Caco-2 (cell line): ENCODE data around the gene ASPHD1. TPM values are rescaled to one million over a fixed set of nuclear protein-coding genes. Genes with fewer than 3 reads are reported as not detected.
A peak's percentile ranks its signal among the peaks of the same experiment; 100 is the strongest.
"Not testable (repeated sequence)": the region's sequence is repeated elsewhere in the genome, so short reads cannot be mapped to it uniquely, and the experiment has no call there.

ENCODE experiments used
- BruUV-seq: library from RNA; stranded (reverse); fragments of 400-500 nt; replicated peaks from 2 replicates; lab custom pipeline; 2021; lab: Mats Ljungman, UMichigan
- CTCF ChIA-PET: fragments of 300-600 bp; sonication (Branson Sonifier 250); formaldehyde crosslinking; loops from one replicate; lab custom pipeline; 2022; ENCODE audit warnings: antibody characterized with exemption; lab: Charles Lee
- POLR2A ChIA-PET: fragments of 300-600 bp; sonication (Branson Sonifier 250); formaldehyde crosslinking; loops from one replicate; lab custom pipeline; 2022; ENCODE audit warnings: antibody characterized with exemption; lab: Charles Lee
- DNase-seq, 2 experiments: peaks; one replicate each; pipeline versions ENCODE4 v3.0.0 to v3.0.0-alpha.2; 2020 to 2022
- H3K27me3 ChIP-seq: replicated peaks from 2 replicates; pipeline ENCODE4 v1.6.0; 2011; ENCODE audit warnings: low read length; ENCODE audit not compliant: control insufficient read depth, insufficient read depth
- H3K36me3 ChIP-seq: 2 replicates; pipeline ENCODE4 v1.5.1; 2011; ENCODE audit warnings: low read length; ENCODE audit not compliant: control insufficient read depth, insufficient read depth
- H3K4me1 ChIP-seq: fragments of 250-450 bp; sonication (Bioruptor Pico); 2 replicates; pipeline ENCODE4 v1.5.1; 2020; ENCODE audit warnings: mild to moderate bottlenecking
- H3K4me3 ChIP-seq: 2 replicates; pipeline ENCODE4 v1.5.1; 2011; ENCODE audit warnings: low read depth, mild to moderate bottlenecking, control low read depth, low read length
- H3K9me3 ChIP-seq: fragments of 250-450 bp; sonication (Bioruptor Pico); 2 replicates; pipeline ENCODE4 v1.5.1; 2020; ENCODE audit warnings: mild to moderate bottlenecking, moderate library complexity
- H3K27ac Mint-ChIP-seq: one replicate; pipeline ENCODE4 v1.8.0; 2022; ENCODE audit warnings: mixed read lengths; ENCODE audit not compliant: unreplicated experiment
- H3K27me3 Mint-ChIP-seq: one replicate; pipeline ENCODE4 v1.8.0; 2022; ENCODE audit warnings: mixed read lengths; ENCODE audit not compliant: insufficient read depth, unreplicated experiment
- H3K36me3 Mint-ChIP-seq: one replicate; pipeline ENCODE4 v1.8.0; 2022; ENCODE audit warnings: mild to moderate bottlenecking, mixed read lengths; ENCODE audit not compliant: insufficient read depth, unreplicated experiment
- H3K4me1 Mint-ChIP-seq: one replicate; pipeline ENCODE4 v1.8.0; 2022; ENCODE audit warnings: low read depth, mixed read lengths; ENCODE audit not compliant: unreplicated experiment
- H3K4me3 Mint-ChIP-seq: one replicate; pipeline ENCODE4 v1.8.0; 2022; ENCODE audit warnings: mild to moderate bottlenecking, moderate library complexity, mixed read lengths; ENCODE audit not compliant: unreplicated experiment
- H3K9me3 Mint-ChIP-seq: one replicate; pipeline ENCODE4 v1.8.0; 2022; ENCODE audit warnings: mixed read lengths; ENCODE audit not compliant: unreplicated experiment
- intact Hi-C: fragments of 100-400 bp; cut with micrococcal nuclease; formaldehyde crosslinking; loops from one replicate; pipeline ENCODE4 v1.10.0; 2022; ENCODE audit not compliant: unreplicated experiment
- total RNA-seq: library from RNA; stranded (reverse); gene quantifications from 2 replicates; pipeline ENCODE4 v1.2.3, GENCODE V29; 2022
- TF ChIP-seq, protein P1 (sequence below), 2 experiments: fragments of 200-600 bp in 1 of 2; IDR thresholded peaks; 1 replicate in 1 of 2; 2 replicates in 1 of 2; pipeline versions ENCODE4 v1.5.1 to v1.8.0; 2011 to 2022; ENCODE audit warnings: antibody characterized with exemption in 1 of 2, control low read depth in 1 of 2, inconsistent platforms in 1 of 2, low read depth in 1 of 2, low read length in 1 of 2, mild to moderate bottlenecking in 1 of 2, moderate library complexity in 1 of 2; ENCODE audit not compliant: insufficient read depth in 1 of 2, severe bottlenecking in 1 of 2, unreplicated experiment in 1 of 2

ASPHD1 gene
- total RNA-seq, 1 experiment from 2014 or later = 13.2 TPM

DNA sequence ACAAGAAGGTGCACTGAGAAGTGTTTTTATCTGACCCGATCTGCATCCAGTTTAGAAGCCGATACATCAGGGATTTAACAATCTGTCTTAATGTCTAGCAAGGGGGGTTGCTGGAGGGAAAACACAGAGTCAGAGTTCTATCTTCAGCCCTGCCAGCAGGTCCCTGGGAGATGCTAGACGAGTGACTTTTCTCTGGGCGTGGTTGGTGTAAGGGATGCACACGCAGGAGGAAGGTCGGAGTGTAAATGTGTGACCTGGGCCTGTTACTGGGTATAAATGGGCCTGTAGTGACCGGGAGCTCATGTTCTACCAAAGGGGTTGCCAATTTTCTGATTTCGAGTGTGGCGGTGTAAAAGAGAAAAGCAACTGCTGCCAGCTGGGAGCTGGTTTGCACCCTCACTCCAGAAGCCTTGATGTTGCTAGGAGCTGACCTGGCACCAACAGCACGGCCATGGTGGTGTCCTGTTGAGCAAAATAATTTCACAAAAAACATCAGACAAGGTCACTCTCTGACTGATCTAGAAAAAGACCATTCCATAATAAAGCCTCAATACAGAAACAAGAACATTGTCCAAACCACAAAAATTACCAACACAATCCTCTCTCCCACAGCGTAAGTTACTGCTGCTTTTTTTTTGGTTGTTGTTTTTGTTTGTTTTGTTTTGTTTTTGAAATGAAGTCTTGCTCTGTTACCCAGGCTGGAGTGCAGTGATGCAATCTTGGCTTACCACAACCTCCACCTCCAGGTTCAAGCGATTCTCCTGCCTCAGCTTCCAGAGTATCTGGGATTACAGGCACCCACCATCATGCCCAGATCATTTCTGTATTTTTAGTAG is 27.0 kb downstream of the ASPHD1 start:
- Mint-ChIP-seq H3K27ac (peak overlapping the region; percentile 89), H3K4me3 (peak overlapping the region; percentile 94), H3K36me3 (peaks cover 18% of the 10 kb centered on the region), H3K27me3 (no peaks in the 10 kb centered on the region), H3K4me1 (peaks cover 23% of the 10 kb centered on the region), H3K9me3 (no peaks in the 10 kb centered on the region)
- POLR2A ChIA-PET = interaction anchor here (1.1 to 2.3 kb wide), 4 partner anchors 26 to 120 kb away, joined by 3 to 18 read pairs (median 14); partner anchors contain the start of genes ASPHD1, TAOK2 and TMEM219
- no peak for DNase-seq
- TF ChIP-seq, protein P1, sequence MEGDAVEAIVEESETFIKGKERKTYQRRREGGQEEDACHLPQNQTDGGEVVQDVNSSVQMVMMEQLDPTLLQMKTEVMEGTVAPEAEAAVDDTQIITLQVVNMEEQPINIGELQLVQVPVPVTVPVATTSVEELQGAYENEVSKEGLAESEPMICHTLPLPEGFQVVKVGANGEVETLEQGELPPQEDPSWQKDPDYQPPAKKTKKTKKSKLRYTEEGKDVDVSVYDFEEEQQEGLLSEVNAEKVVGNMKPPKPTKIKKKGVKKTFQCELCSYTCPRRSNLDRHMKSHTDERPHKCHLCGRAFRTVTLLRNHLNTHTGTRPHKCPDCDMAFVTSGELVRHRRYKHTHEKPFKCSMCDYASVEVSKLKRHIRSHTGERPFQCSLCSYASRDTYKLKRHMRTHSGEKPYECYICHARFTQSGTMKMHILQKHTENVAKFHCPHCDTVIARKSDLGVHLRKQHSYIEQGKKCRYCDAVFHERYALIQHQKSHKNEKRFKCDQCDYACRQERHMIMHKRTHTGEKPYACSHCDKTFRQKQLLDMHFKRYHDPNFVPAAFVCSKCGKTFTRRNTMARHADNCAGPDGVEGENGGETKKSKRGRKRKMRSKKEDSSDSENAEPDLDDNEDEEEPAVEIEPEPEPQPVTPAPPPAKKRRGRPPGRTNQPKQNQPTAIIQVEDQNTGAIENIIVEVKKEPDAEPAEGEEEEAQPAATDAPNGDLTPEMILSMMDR (IDR thresholded peaks at IDR 0.05; ENCODE audit: insufficient read depth in 1 of 2, low read depth in 1 of 2, low read length in 1 of 2, severe bottlenecking in 1 of 2, unreplicated experiment in 1 of 2) = no peak
- Histone ChIP-seq H3K4me3 (peak overlapping the region; percentile 97), H3K36me3 (peaks cover 4% of the 10 kb centered on the region; the same call in 1 of the 2 replicates), H3K4me1 (peaks cover 15% of the 10 kb centered on the region), H3K27me3 (no peaks in the 10 kb centered on the region), H3K9me3 (no peaks in the 10 kb centered on the region)
- TSS peak; percentile 71 for BruUV-seq
- CTCF ChIA-PET = interaction anchor here (1.1 to 2.1 kb wide), 6 partner anchors 17 to 120 kb away, joined by 4 to 13 read pairs (median 6); partner anchors contain the start of genes SEZ6L2 and TAOK2
- intact Hi-C loops = loop anchor here (2.0 kb wide), 2 partner anchors 36 to 64 kb away; partner anchors contain the start of genes CDIPT and TMEM219

DNA sequence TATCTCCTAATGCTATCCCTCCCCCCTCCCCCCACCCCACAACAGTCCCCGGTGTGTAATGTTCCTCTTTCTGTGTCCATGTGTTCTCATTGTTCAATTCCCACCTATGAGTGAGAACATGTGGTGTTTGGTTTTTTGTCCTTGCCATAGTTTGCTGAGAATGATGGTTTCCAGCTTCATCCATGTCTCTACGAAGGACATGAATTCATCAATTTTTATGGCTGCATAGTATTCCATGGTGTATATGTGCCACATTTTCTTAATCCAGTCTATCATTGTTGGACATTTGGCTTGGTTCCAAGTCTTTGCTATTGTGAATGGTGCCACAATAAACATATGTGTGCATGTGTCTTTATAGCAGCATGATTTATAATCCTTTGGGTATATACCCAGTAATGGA is 31.5 kb downstream of the ASPHD1 start:
- DNase-seq, BruUV-seq, H3K27ac Mint-ChIP-seq, H3K9me3 ChIP-seq, H3K36me3 Mint-ChIP-seq, POLR2A ChIA-PET, H3K4me3 Mint-ChIP-seq, H3K36me3 ChIP-seq, intact Hi-C loops, H3K4me3 ChIP-seq, CTCF ChIA-PET, H3K27me3 Mint-ChIP-seq, H3K27me3 ChIP-seq, H3K9me3 Mint-ChIP-seq, H3K4me1 ChIP-seq: not testable (repeated sequence)
- H3K4me1 Mint-ChIP-seq = peaks cover 11% of the 10 kb centered on the region

DNA sequence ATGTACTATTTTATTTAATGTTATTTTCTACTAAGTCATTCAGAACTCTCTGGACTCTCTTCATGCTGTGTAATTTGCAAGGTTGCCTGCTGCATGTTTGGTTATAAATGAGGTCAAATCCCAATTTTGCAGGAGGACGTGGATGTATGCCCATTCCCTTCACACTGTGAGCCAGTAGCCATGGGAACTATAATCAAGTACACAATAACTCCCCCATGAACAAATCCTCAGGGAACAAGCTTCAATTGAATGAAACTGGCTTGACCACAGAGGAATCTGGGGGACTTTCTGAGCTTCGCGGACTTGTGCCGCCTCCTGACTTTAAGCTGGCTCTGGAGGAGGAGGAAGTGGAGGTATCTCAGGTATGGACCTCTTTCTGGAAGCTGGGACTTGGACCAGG is 40.4 kb downstream of the ASPHD1 start:
- Mint-ChIP-seq H3K27ac (no peak overlapping the region), H3K4me1 (peaks cover 18% of the 10 kb centered on the region), H3K36me3 (peaks cover 16% of the 10 kb centered on the region), H3K4me3 (no peak overlapping the region), H3K9me3 (peaks cover 10% of the 10 kb centered on the region), H3K27me3 (no peaks in the 10 kb centered on the region)
- H3K27me3 ChIP-seq = no peaks in the 10 kb centered on the region
- intact Hi-C loops = no loop called here
- H3K4me1 ChIP-seq = peaks cover 31% of the 10 kb centered on the region
- ChIA-PET CTCF (no interaction called here), POLR2A (no interaction called here)
- no peak for DNase-seq
- BruUV-seq = no TSS peak
- 0 out of 2 replicates have a peak, but pooled peaks cover 4% of the 10 kb centered on the region for H3K9me3 ChIP-seq
- H3K4me3 ChIP-seq = no peak overlapping the region
- TF ChIP-seq, protein P1 (IDR thresholded peaks at IDR 0.05; ENCODE audit: insufficient read depth in 1 of 2, low read depth in 1 of 2, low read length in 1 of 2, severe bottlenecking in 1 of 2, unreplicated experiment in 1 of 2) = no peak
- H3K36me3 ChIP-seq = no peaks in the 10 kb centered on the region
